K562 (cell line): ENCODE data around the gene ADTRP. TPM values are rescaled to one million over a fixed set of nuclear protein-coding genes. Genes with fewer than 3 reads are reported as not detected.

Source experiments
- ATAC-seq: fragments of 200-7000 bp; cut with Tn5 transposase; 3 replicates; pipeline ENCODE4 v1.9.1; 2020; ENCODE audit warnings: moderate library complexity
- BruUV-seq: library from RNA; stranded (reverse); fragments of 400-500 nt; replicated peaks from 2 replicates; lab custom pipeline; 2021; lab: Mats Ljungman, UMichigan
- CTCF ChIA-PET: fragments of 300-600 bp; formaldehyde crosslinking; extraction: SDS; loops from one replicate; lab custom pipeline; 2021; ENCODE audit warnings: low intra/inter-chr PET ratio; lab: Yijun Ruan, JAX
- POLR2A ChIA-PET: fragments of 300-600, 350-650 bp; sonication (Branson Sonifier 250); formaldehyde crosslinking; extraction: SDS; loops from one replicate; lab custom pipeline; 2021; ENCODE audit warnings: antibody characterized with exemption, inconsistent platforms; lab: Yijun Ruan, JAX
- DNase-seq, 4 experiments: peaks; one replicate each; pipeline versions ENCODE4 v3.0.0 to v3.0.0-alpha.2; 2011 to 2018; ENCODE audit warnings: low spot score in 3 of 4, mixed read lengths in 3 of 4; ENCODE audit errors: extremely low read depth in 1 of 4
- FAIRE-seq: peaks from 2 replicates; lab custom pipeline; 2011; peaks lifted over from hg19 to GRCh38; lab: Jason Lieb, UNC
- H2AFZ ChIP-seq: 2 replicates; pipeline ENCODE4 v1.6.0; 2011; ENCODE audit warnings: low read depth, low read length, control low read depth, inconsistent platforms
- H3K27ac ChIP-seq: fragments of 200-600 bp; 3 replicates; pipeline ENCODE4 v1.8.0; 2011; ENCODE audit warnings: low read depth, mild to moderate bottlenecking, control low read depth, inconsistent platforms, low read length, moderate library complexity, mixed read lengths; ENCODE audit errors: extremely low read depth
- H3K27me3 ChIP-seq, 2 experiments: fragments of 300-600 bp in 1 of 2; 2 replicates in 1 of 2; 3 replicates in 1 of 2; pipeline versions ENCODE4 v1.6.0 to v1.8.0; 2011; ENCODE audit warnings: inconsistent platforms in 2 of 2, low read length in 2 of 2, mild to moderate bottlenecking in 1 of 2, mixed read lengths in 1 of 2, moderate library complexity in 1 of 2; ENCODE audit not compliant: control insufficient read depth in 2 of 2, insufficient read depth in 2 of 2
- H3K36me3 ChIP-seq: fragments of 300-600 bp; 3 replicates; pipeline ENCODE4 v1.8.0; 2011; ENCODE audit warnings: mild to moderate bottlenecking, low read length, inconsistent platforms; ENCODE audit not compliant: control insufficient read depth, insufficient read depth
- H3K4me1 ChIP-seq, 2 experiments: fragments of 200-600 bp in 1 of 2; replicated peaks in 1 of 2; 2 replicates in 1 of 2; 3 replicates in 1 of 2; pipeline versions ENCODE4 v1.5.1 to v1.8.0; 2011; ENCODE audit warnings: inconsistent platforms in 2 of 2, low read length in 2 of 2, mild to moderate bottlenecking in 1 of 2, mixed read lengths in 1 of 2, moderate library complexity in 1 of 2; ENCODE audit not compliant: control insufficient read depth in 2 of 2, insufficient read depth in 2 of 2
- H3K4me2 ChIP-seq: 2 replicates; pipeline ENCODE4 v1.6.1; 2011; ENCODE audit warnings: low read length, control low read depth, inconsistent platforms, mixed read lengths; ENCODE audit not compliant: insufficient read depth
- H3K4me3 ChIP-seq: fragments of 200-600 bp; sonication (generic), shearing (Covaris generic); 2 replicates; pipeline ENCODE4 v1.5.1; 2016; ENCODE audit warnings: control low read depth, inconsistent platforms
- H3K79me2 ChIP-seq: fragments of 200-600 bp; 3 replicates; pipeline ENCODE4 v1.8.0; 2011; ENCODE audit warnings: low read length, inconsistent platforms; ENCODE audit not compliant: control insufficient read depth, insufficient read depth
- H3K9ac ChIP-seq, 2 experiments: 2 replicates each; pipeline versions ENCODE4 v1.6.0 to v1.6.1; 2011; ENCODE audit warnings: low read depth in 2 of 2, low read length in 2 of 2, control low read depth in 1 of 2, inconsistent platforms in 1 of 2, mild to moderate bottlenecking in 1 of 2, mixed read lengths in 1 of 2; ENCODE audit not compliant: insufficient read depth in 1 of 2
- H3K9me1 ChIP-seq: one replicate; pipeline ENCODE4 v1.6.0; 2011; ENCODE audit warnings: inconsistent platforms, mild to moderate bottlenecking, low read length, moderate library complexity; ENCODE audit not compliant: control insufficient read depth, insufficient read depth
- H3K9me3 ChIP-seq: replicated peaks from 2 replicates; pipeline ENCODE4 v1.5.1; 2011; ENCODE audit warnings: low read depth, low read length, inconsistent platforms; ENCODE audit not compliant: control insufficient read depth, insufficient read depth
- H4K20me1 ChIP-seq: replicated peaks from 2 replicates; pipeline ENCODE4 v1.6.1; 2011; ENCODE audit warnings: low read length, inconsistent platforms, mixed read lengths; ENCODE audit not compliant: control insufficient read depth, insufficient read depth
- C11orf30 ChIP-seq: fragments of 450-650 bp; IDR thresholded peaks from 2 replicates; pipeline ENCODE4 v1.6.1; 2016; ENCODE audit warnings: low read depth, mild to moderate bottlenecking
- CEBPB ChIP-seq: fragments of 450-650 bp; IDR thresholded peaks from 2 replicates; pipeline ENCODE4 v1.6.1; 2016; ENCODE audit warnings: missing genetic modification characterization, missing compliant biosample characterization
- CEBPG ChIP-seq, 3 experiments: fragments of 200-800 bp in 1 of 3; sonication (Bioruptor generic) in 1 of 3; sonication (generic) in 1 of 3; formaldehyde crosslinking in 1 of 3; IDR thresholded peaks in 2 of 3; conservative IDR thresholded peaks in 1 of 3; 2 replicates each; pipeline versions ENCODE4 v1.6.1 to v1.8.0; 2016 to 2022; ENCODE audit warnings: missing compliant biosample characterization in 2 of 3, missing genetic modification characterization in 2 of 3, mild to moderate bottlenecking in 1 of 3, missing genetic modification reagents in 1 of 3
- EP300 ChIP-seq: IDR thresholded peaks from 2 replicates; pipeline ENCODE4 v1.6.1; 2012; ENCODE audit warnings: low read length, improper control_type of control experiment
- FOSL1 ChIP-seq: fragments of 200-800 bp; sonication (Bioruptor generic); conservative IDR thresholded peaks from 2 replicates; pipeline ENCODE4 v1.6.1; 2016; ENCODE audit warnings: missing genetic modification characterization, missing compliant biosample characterization
- JUND ChIP-seq, 2 experiments: IDR thresholded peaks; 2 replicates in 1 of 2; 3 replicates in 1 of 2; pipeline ENCODE4 v1.6.1; 2011; ENCODE audit warnings: borderline replicate concordance in 2 of 2, low read depth in 2 of 2, low read length in 2 of 2, improper control_type of control experiment in 1 of 2, missing biosample characterization in 1 of 2, missing genetic modification characterization in 1 of 2, missing genetic modification reagents in 1 of 2
- MEF2D ChIP-seq: conservative IDR thresholded peaks from 2 replicates; pipeline ENCODE4 v1.6.1; 2016; ENCODE audit warnings: low read depth, missing genetic modification characterization, missing compliant biosample characterization
- MLLT1 ChIP-seq, 2 experiments: fragments of 450-650 bp; IDR thresholded peaks; 2 replicates each; pipeline ENCODE4 v1.6.1; 2016
- SPI1 ChIP-seq: IDR thresholded peaks from 2 replicates; pipeline ENCODE4 v1.6.1; 2011; ENCODE audit warnings: low read depth, low read length, control low read depth, borderline replicate concordance
- WGBS: fragments of 100-300 bp; shearing (Covaris generic); methylation state at CpG from one replicate; pipeline ENCODE4 v1.1.6; 2016; ENCODE audit warnings: low coverage, mixed read lengths; ENCODE audit not compliant: insufficient coverage; ENCODE audit errors: missing lambda C conversion rate; 5-methylcytosine and 5-hydroxymethylcytosine counted together
- in situ Hi-C: fragments of 300-500 bp; cut with MboI; formaldehyde crosslinking; loops from 4 replicates; pipeline ENCODE4 v1.15.0; 2018; ENCODE audit warnings: inconsistent platforms, mixed read lengths
- intact Hi-C: fragments of 100-400 bp; cut with micrococcal nuclease; formaldehyde crosslinking; loops from 2 replicates; pipeline ENCODE4 v1.14.2; 2022
- polyA plus RNA-seq, 8 experiments: library from polyadenylated mRNA; depleted of rRNA in 4 of 8; stranded (reverse) in 5 of 8; unstranded in 3 of 8; fragments of >200 nt; fragmentation: Nextera tagmentation in 2 of 8; fragmentation: Illumina TruSeq in 1 of 8; extraction: Ambion mirVana in 2 of 8; extraction: Trizol in 1 of 8; gene quantifications; 2 replicates each; pipeline versions ENCODE4 v1.2.1 to v1.2.3, GENCODE V29; 2011 to 2014; ENCODE audit warnings: inconsistent platforms in 1 of 8, missing spikeins in 1 of 8
- total RNA-seq, 7 experiments: library from RNA; depleted of rRNA in 6 of 7; stranded (reverse); fragments of >200 nt in 6 of 7; fragmentation: Illumina TruSeq in 2 of 7; extraction: Trizol in 2 of 7; gene quantifications; 2 replicates each; pipeline versions ENCODE4 v1.2.1 to v1.2.3, GENCODE V29; 2011 to 2021; ENCODE audit warnings: low replicate concordance in 1 of 7
- TF ChIP-seq, protein P1 (sequence below), 2 experiments: fragments of 450-650 bp in 1 of 2; sonication (generic) in 1 of 2; formaldehyde crosslinking in 1 of 2; IDR thresholded peaks in 1 of 2; conservative IDR thresholded peaks in 1 of 2; 2 replicates each; pipeline versions ENCODE4 v1.6.1 to v1.8.1; 2016 to 2023; ENCODE audit warnings: mild to moderate bottlenecking in 2 of 2, moderate library complexity in 2 of 2, inconsistent platforms in 1 of 2, missing genetic modification reagents in 1 of 2

Gene ADTRP
- total and polyA plus RNA-seq, 9 of the 15 experiments (the other 6 are each of a cell fraction or from before 2014, with no cell fraction given) = 7.4 to 24.0 (median 13.6) TPM

DNA sequence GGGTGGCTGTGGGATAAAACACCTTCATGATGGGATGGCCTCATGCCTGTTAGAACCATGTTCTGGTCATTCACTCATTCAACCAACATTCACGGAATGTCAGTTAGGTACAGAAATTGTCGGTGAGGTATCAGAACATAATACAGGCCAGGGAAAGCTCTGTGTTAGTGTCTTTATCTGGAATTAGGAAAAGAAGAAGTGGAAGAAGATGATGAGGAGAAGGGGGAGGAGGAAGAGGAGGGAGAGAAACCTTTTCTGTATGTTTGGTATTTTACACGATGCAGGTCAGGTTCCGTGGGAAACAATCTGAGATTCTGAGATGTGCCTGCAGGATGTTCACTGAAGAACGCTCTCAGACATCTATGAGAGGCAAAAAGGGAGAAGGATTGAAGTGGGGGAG lies 5.6 kb downstream of the ADTRP start:
- Histone ChIP-seq H3K36me3 (no peaks in the 10 kb centered on the region), H3K9ac (peak overlapping the region in 1 of 2 experiments; percentile 74; a peak in 1 of 4 replicates)
- in situ Hi-C loops = no loop called here
- peak; percentile 61; the same call in 1 of the 2 replicates for TF ChIP-seq SPI1
- TF ChIP-seq MEF2D (tag) = no peak
- TF ChIP-seq, all 486 proteins: peak for 1
- Histone ChIP-seq H2AFZ (peak overlapping the region; percentile 13; the same call in 1 of the 2 replicates), H3K9me1 (no peaks in the 10 kb centered on the region), H3K9me3 (no peaks in the 10 kb centered on the region), H3K79me2 (no peaks in the 10 kb centered on the region), H4K20me1 (no peaks in the 10 kb centered on the region), H3K27ac (no peak overlapping the region), H3K4me3 (no peak overlapping the region), H3K4me1 (peaks cover 24 to 50% of the 10 kb centered on the region in 2 experiments), H3K27me3 (no peaks in the 10 kb centered on the region), H3K4me2 (no peak overlapping the region)
- intact Hi-C loops = no loop called here
- DNase-seq (no peak), FAIRE-seq (no peak), ATAC-seq (no peak)
- 24% methylated on average over 5 of the region's 5 CpGs for WGBS
- BruUV-seq = no TSS peak
- POLR2A ChIA-PET = interaction anchor here (2.5 kb wide), 1 partner anchor 13 kb away, joined by 9 read pairs; no protein-coding TSS in a partner anchor
- CTCF ChIA-PET = no interaction called here

GRCh38 chr6:11772109-11772825 lies 6.3 kb downstream of the ADTRP start:
- Histone ChIP-seq H3K27me3 (no peaks in the 10 kb centered on the region), H3K36me3 (no peaks in the 10 kb centered on the region), H3K79me2 (no peaks in the 10 kb centered on the region), H3K4me1 (peaks cover 24 to 42% of the 10 kb centered on the region in 2 experiments), H3K4me3 (no peak overlapping the region), H4K20me1 (no peaks in the 10 kb centered on the region), H3K9me1 (no peaks in the 10 kb centered on the region), H2AFZ (peak overlapping the region; percentile 42), H3K9me3 (no peaks in the 10 kb centered on the region), H3K9ac (no peak overlapping the region), H3K27ac (no peak overlapping the region; the same call in 2 of the 3 replicates), H3K4me2 (no peak overlapping the region)
- POLR2A ChIA-PET = no interaction called here
- intact Hi-C loops = no loop called here
- WGBS = 60% methylated on average over 10 of the region's 10 CpGs
- CTCF ChIA-PET = no interaction called here
- ATAC-seq = peak; percentile 48
- BruUV-seq = no TSS peak
- peak; percentile 64 for FAIRE-seq
- DNase-seq = peak in 1 of 4 experiments; percentile 36
- in situ Hi-C loops = no loop called here
- TF ChIP-seq, protein P1, sequence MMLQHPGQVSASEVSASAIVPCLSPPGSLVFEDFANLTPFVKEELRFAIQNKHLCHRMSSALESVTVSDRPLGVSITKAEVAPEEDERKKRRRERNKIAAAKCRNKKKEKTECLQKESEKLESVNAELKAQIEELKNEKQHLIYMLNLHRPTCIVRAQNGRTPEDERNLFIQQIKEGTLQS (IDR thresholded peaks at IDR 0.05) = peak; percentile 94
- TF ChIP-seq, protein P1 (CRISPR knock-in tag; conservative IDR thresholded peaks at IDR 0.05) = no peak
- peak; percentile 55; the same call in 1 of the 2 replicates for TF ChIP-seq C11orf30
- peak; percentile 67 for TF ChIP-seq JUND (IDR thresholded peaks at IDR 0.05; ENCODE audit: borderline replicate concordance, low read depth, low read length)
- 0 out of 3 replicates have a peak, but pooled peaks have one; percentile 33 for TF ChIP-seq JUND (tag; IDR thresholded peaks at IDR 0.05; ENCODE audit: borderline replicate concordance, low read depth, low read length)
- 0 out of 2 replicates have a peak, but pooled peaks have one; percentile 9 for TF ChIP-seq EP300
- TF ChIP-seq MLLT1 (IDR thresholded peaks at IDR 0.05) = peak in 1 of 2 experiments; percentile 36; a peak in 1 of 4 replicates
- TF ChIP-seq CEBPB (tag) = peak; percentile 85
- peak; percentile 83 for TF ChIP-seq CEBPG (CRISPR knock-in tag; IDR thresholded peaks at IDR 0.05)
- peak; percentile 83 to 91 for TF ChIP-seq CEBPG (tag; conservative IDR thresholded peaks at IDR 0.05 in 1 of 2, IDR thresholded peaks at IDR 0.05 in 1 of 2)
- peak; percentile 83 for TF ChIP-seq FOSL1
